Panc1 (cell line): ENCODE measurements around the gene MDH2. TPM values are rescaled to one million over a fixed set of nuclear protein-coding genes. Genes with fewer than 3 reads are reported as not detected.

Experiments
- ATAC-seq: fragments of 200-7000 bp; cut with Tn5 transposase; 2 replicates; pipeline ENCODE4 v1.9.1; 2020; ENCODE audit warnings: mild to moderate bottlenecking, moderate library complexity
- BruUV-seq: library from RNA; stranded (reverse); fragments of 400-500 nt; replicated peaks from 2 replicates; lab custom pipeline; 2021; lab: Mats Ljungman, UMichigan
- CTCF ChIA-PET: fragments of 300-600 bp; sonication (Branson Sonifier 250); formaldehyde crosslinking; loops from one replicate; lab custom pipeline; 2022; ENCODE audit warnings: antibody characterized with exemption; lab: Charles Lee
- POLR2A ChIA-PET: fragments of 300-600 bp; sonication (Branson Sonifier 250); formaldehyde crosslinking; loops from one replicate; lab custom pipeline; 2022; ENCODE audit warnings: antibody characterized with exemption; lab: Charles Lee
- DNase-seq: peaks from one replicate; pipeline ENCODE4 v3.0.0-alpha.2; 2010; ENCODE audit warnings: low read depth, low spot score
- H3K27ac ChIP-seq: 2 replicates; pipeline ENCODE4 v1.5.1; 2011; ENCODE audit warnings: mild to moderate bottlenecking, low read length, inconsistent platforms
- H3K27me3 ChIP-seq: fragments of 200-500 bp; sonication (Bioruptor generic); 2 replicates; pipeline ENCODE4 v1.6.0; 2014; ENCODE audit warnings: low read length, inconsistent platforms; ENCODE audit not compliant: control insufficient read depth, insufficient read depth
- H3K36me3 ChIP-seq: fragments of 200-500 bp; sonication (Bioruptor generic); 2 replicates; pipeline ENCODE4 v1.5.1; 2014; ENCODE audit warnings: inconsistent platforms, mild to moderate bottlenecking, low read length, moderate library complexity; ENCODE audit not compliant: control insufficient read depth, insufficient read depth
- H3K4me1 ChIP-seq: 2 replicates; pipeline ENCODE4 v1.5.1; 2011; ENCODE audit warnings: inconsistent platforms, mild to moderate bottlenecking, low read length, moderate library complexity; ENCODE audit not compliant: control insufficient read depth, insufficient read depth
- H3K4me3 ChIP-seq, 2 experiments: 2 replicates each; pipeline ENCODE4 v1.5.1; 2011 to 2012; ENCODE audit warnings: low read depth in 2 of 2, low read length in 2 of 2, mild to moderate bottlenecking in 2 of 2, inconsistent platforms in 1 of 2, moderate library complexity in 1 of 2
- H3K9me3 ChIP-seq: fragments of 200-500 bp; sonication (Bioruptor generic); 2 replicates; pipeline ENCODE4 v1.5.1; 2014; ENCODE audit warnings: low read depth, mild to moderate bottlenecking, inconsistent platforms, low read length, moderate library complexity; ENCODE audit not compliant: control insufficient read depth, insufficient read depth
- POLR2AphosphoS5 ChIP-seq: IDR thresholded peaks from 2 replicates; pipeline ENCODE4 v1.6.1; 2012; ENCODE audit warnings: mild to moderate bottlenecking, low read depth, low read length, moderate library complexity
- SIN3A ChIP-seq: IDR thresholded peaks from 2 replicates; pipeline ENCODE4 v1.6.1; 2012; ENCODE audit warnings: low read depth, mild to moderate bottlenecking, low read length, moderate library complexity, borderline replicate concordance; ENCODE audit not compliant: insufficient read depth
- TCF7L2 ChIP-seq: IDR thresholded peaks from 2 replicates; pipeline ENCODE4 v1.6.1; 2011; ENCODE audit warnings: mild to moderate bottlenecking, low read depth, low read length, inconsistent platforms
- in situ Hi-C: cut with HindIII; loops from 2 replicates; pipeline ENCODE4 v1.10.0; 2016; ENCODE audit warnings: low sequenced_read_pairs, low pct_unique_long_range_greater_than_20kb
- intact Hi-C: fragments of 100-400 bp; cut with micrococcal nuclease; formaldehyde crosslinking; loops from one replicate; pipeline ENCODE4 v1.10.0; 2022; ENCODE audit not compliant: unreplicated experiment
- total RNA-seq: library from RNA; stranded (reverse); gene quantifications from one replicate; pipeline ENCODE4 v1.2.1, GENCODE V29; 2021; ENCODE audit not compliant: unreplicated experiment
- TF ChIP-seq, protein P1 (sequence below), 2 experiments: IDR thresholded peaks; 2 replicates each; pipeline ENCODE4 v1.6.1; 2011 to 2012; ENCODE audit warnings: low read depth in 2 of 2, control low read depth in 1 of 2, low read length in 1 of 2, mild to moderate bottlenecking in 1 of 2, moderate library complexity in 1 of 2; ENCODE audit not compliant: insufficient read depth in 1 of 2
- TF ChIP-seq, protein P2 (sequence below): fragments of 450-650 bp; IDR thresholded peaks from 2 replicates; pipeline ENCODE4 v1.5.1; 2017; ENCODE audit warnings: mild to moderate bottlenecking

Gene MDH2
- total RNA-seq, 1 experiment from 2014 or later, result 365 TPM

DNA sequence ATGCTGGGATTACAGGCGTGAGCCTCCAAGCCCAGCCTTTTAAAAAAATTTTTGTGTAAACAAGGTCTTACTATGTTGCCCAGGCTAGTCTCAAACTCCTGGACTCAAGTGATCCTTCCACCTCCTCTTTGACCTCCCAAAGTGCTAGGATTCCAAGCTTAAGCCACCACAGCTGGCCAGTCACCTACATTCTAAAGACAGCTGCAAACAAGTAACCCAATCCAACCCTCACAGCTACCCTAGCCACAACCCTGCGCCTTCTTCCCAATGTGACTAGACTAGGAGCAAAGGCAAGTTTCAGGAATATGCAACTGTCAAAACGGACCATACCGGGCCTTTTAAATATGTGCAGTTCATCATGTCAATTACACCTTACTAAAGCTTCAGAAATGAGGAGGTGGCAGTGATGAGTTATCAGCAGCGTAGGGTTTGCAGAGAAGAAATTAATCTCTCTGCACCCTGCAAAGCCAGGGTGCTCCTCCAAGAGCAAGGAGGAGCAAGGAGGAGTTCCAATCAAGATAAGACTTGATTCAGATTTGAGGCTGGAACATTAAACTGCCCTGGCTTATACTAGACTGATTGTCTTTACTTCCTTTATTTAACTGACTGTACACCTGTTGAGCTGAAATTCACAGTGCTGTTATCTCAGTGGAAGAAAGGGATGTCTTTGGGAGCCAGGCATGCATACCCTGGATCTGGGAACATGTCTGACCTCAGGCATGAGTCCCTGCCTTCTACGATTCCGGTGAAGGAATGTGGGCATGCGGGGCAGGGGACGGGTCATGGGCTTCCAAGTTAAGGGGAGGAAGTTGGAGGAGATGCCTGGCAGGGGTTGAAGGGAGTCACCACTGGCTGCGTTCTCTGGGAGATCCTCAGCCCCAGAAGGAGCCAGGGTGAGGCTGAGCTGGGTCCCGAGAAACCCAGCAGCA, 38.0 kb upstream of the MDH2 start:
- ChIA-PET CTCF (interaction anchor here (0.6 to 1.7 kb wide), 2 partner anchors 10 to 70 kb away, joined by 3 to 8 read pairs; no protein-coding TSS in a partner anchor), POLR2A (no interaction called here)
- in situ Hi-C loops, result no loop called here
- H3K27ac ChIP-seq, result no peak overlapping the region
- H3K4me1 ChIP-seq, result no peaks in the 10 kb centered on the region
- H3K4me3 ChIP-seq, result no peak overlapping the region
- ATAC-seq, result no peak
- peaks cover 3% of the 10 kb centered on the region for H3K36me3 ChIP-seq
- TF ChIP-seq TCF7L2, result no peak
- no TSS peak for BruUV-seq
- DNase-seq, result no peak
- no peaks in the 10 kb centered on the region for H3K9me3 ChIP-seq
- intact Hi-C loops, result no loop called here
- no peaks in the 10 kb centered on the region for H3K27me3 ChIP-seq

DNA sequence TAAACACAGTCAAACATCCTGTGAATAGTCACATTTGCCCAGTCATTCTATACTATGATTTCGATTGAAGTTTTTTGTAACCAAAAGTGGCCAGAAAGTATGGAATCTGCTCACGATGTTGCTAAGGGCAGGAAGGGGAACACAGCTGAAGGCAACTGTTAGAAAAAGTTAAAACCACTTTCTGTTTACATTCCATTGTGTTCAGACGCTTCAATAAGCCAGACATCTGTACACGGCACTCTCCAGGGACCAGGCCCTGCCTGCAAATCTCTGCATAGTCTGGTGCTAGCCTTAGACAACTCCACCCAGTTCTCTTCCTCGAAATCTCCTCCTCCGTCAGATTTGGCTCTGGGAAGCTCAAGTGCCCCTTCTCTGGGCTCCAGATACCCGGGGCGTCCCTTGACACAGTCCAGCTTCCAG, 36.5 kb upstream of the MDH2 start:
- BruUV-seq, result TSS peak; percentile 48
- no peaks in the 10 kb centered on the region for H3K4me1 ChIP-seq

More for the DNA sequence above, 36.5 kb upstream of the MDH2 start:
- Histone ChIP-seq H3K27me3 (no peaks in the 10 kb centered on the region), H3K4me3 (no peak overlapping the region), H3K27ac (no peak overlapping the region), H3K9me3 (no peaks in the 10 kb centered on the region), H3K36me3 (no peaks in the 10 kb centered on the region)
- CTCF ChIA-PET, result no interaction called here
- intact Hi-C loops (no loop called here), in situ Hi-C loops (no loop called here)
- ATAC-seq (no peak), DNase-seq (no peak)
- TF ChIP-seq POLR2AphosphoS5 (no peak), TCF7L2 (no peak), SIN3A (no peak)
- TF ChIP-seq, protein P1, sequence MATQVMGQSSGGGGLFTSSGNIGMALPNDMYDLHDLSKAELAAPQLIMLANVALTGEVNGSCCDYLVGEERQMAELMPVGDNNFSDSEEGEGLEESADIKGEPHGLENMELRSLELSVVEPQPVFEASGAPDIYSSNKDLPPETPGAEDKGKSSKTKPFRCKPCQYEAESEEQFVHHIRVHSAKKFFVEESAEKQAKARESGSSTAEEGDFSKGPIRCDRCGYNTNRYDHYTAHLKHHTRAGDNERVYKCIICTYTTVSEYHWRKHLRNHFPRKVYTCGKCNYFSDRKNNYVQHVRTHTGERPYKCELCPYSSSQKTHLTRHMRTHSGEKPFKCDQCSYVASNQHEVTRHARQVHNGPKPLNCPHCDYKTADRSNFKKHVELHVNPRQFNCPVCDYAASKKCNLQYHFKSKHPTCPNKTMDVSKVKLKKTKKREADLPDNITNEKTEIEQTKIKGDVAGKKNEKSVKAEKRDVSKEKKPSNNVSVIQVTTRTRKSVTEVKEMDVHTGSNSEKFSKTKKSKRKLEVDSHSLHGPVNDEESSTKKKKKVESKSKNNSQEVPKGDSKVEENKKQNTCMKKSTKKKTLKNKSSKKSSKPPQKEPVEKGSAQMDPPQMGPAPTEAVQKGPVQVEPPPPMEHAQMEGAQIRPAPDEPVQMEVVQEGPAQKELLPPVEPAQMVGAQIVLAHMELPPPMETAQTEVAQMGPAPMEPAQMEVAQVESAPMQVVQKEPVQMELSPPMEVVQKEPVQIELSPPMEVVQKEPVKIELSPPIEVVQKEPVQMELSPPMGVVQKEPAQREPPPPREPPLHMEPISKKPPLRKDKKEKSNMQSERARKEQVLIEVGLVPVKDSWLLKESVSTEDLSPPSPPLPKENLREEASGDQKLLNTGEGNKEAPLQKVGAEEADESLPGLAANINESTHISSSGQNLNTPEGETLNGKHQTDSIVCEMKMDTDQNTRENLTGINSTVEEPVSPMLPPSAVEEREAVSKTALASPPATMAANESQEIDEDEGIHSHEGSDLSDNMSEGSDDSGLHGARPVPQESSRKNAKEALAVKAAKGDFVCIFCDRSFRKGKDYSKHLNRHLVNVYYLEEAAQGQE (IDR thresholded peaks at IDR 0.05; ENCODE audit: insufficient read depth in 1 of 2, low read depth in 2 of 2, low read length in 1 of 2), result no peak
- TF ChIP-seq, protein P2, sequence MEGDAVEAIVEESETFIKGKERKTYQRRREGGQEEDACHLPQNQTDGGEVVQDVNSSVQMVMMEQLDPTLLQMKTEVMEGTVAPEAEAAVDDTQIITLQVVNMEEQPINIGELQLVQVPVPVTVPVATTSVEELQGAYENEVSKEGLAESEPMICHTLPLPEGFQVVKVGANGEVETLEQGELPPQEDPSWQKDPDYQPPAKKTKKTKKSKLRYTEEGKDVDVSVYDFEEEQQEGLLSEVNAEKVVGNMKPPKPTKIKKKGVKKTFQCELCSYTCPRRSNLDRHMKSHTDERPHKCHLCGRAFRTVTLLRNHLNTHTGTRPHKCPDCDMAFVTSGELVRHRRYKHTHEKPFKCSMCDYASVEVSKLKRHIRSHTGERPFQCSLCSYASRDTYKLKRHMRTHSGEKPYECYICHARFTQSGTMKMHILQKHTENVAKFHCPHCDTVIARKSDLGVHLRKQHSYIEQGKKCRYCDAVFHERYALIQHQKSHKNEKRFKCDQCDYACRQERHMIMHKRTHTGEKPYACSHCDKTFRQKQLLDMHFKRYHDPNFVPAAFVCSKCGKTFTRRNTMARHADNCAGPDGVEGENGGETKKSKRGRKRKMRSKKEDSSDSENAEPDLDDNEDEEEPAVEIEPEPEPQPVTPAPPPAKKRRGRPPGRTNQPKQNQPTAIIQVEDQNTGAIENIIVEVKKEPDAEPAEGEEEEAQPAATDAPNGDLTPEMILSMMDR, result no peak
- POLR2A ChIA-PET, result no interaction called here
